GM12891 (cell line): ENCODE results near the gene CDHR5.

Source experiments
- POLR2A ChIP-seq: IDR thresholded peaks from 2 replicates; pipeline ENCODE4 v1.6.1; 2011; ENCODE audit warnings: low read depth, low read length, control low read depth
- POLR2AphosphoS5 ChIP-seq: IDR thresholded peaks from 2 replicates; pipeline ENCODE4 v1.6.1; 2011; ENCODE audit warnings: low read depth, low read length, control low read depth
- POU2F2 ChIP-seq: IDR thresholded peaks from 2 replicates; pipeline ENCODE4 v1.6.1; 2011; ENCODE audit warnings: low read depth, mild to moderate bottlenecking, control low read depth, low read length, moderate library complexity
- TAF1 ChIP-seq: IDR thresholded peaks from 2 replicates; pipeline ENCODE4 v1.6.1; 2011; ENCODE audit warnings: low read depth, low read length, control low read depth

- TF ChIP-seq POLR2AphosphoS5 (no peak), POLR2A (no peak), POU2F2 (no peak), TAF1 (no peak)
These were observed 14.7 kb upstream of the CDHR5 start for GRCh38 chr11:639332-639955.
